ENCODE results near the gene IFT122. TPM values are rescaled to one million over a fixed set of nuclear protein-coding genes. Genes with fewer than 3 reads are reported as not detected.

Gene IFT122
- total and polyA plus RNA-seq, 7 donors, result 4.2 to 21.4 (median 15.8) TPM

- no peaks in the 10 kb centered on the region for H3K27me3 ChIP-seq
- peak; percentile 92 for DNase-seq
- peaks cover 0 to 16% (median 2%) of the 10 kb centered on the region in 4 donors for H3K36me3 ChIP-seq
- H3K4me1 ChIP-seq, result peaks cover 0 to 52% (median 51%) of the 10 kb centered on the region in 4 donors
- no peaks in the 10 kb centered on the region for H3K9me3 ChIP-seq
- H3K4me3 ChIP-seq, result peak overlapping the region in 2 of 4 donors; percentile 1 to 18
- peak overlapping the region; percentile 75 to 83 (median 80) for H3K27ac ChIP-seq
- 49 to 57% methylated on average over 18 of the region's 18 CpGs for WGBS, 2 donors
- TF ChIP-seq POLR2AphosphoS5 (IDR thresholded peaks at IDR 0.05) (peak; percentile 24 to 66 (median 56)), CTCF (IDR thresholded peaks at IDR 0.05) (no peak)
- intact Hi-C loops (cut with DNase I), result loop anchor here (5.0 kb wide), 1 partner anchor 36 kb away; no protein-coding TSS in a partner anchor
Measured at GRCh38 chr3:129560911-129561594, 121.0 kb downstream of the IFT122 start.

- Histone ChIP-seq H3K27me3 (no peaks in the 10 kb centered on the region), H3K4me1 (peaks cover 0 to 58% (median 54%) of the 10 kb centered on the region in 4 donors), H3K4me3 (no peak overlapping the region), H3K27ac (peak overlapping the region; percentile 75 to 83 (median 80)), H3K9me3 (no peaks in the 10 kb centered on the region), H3K36me3 (peaks cover 0 to 10% (median 2%) of the 10 kb centered on the region in 4 donors)
- intact Hi-C loops (cut with DNase I), result loop anchor here (5.0 kb wide), 1 partner anchor 36 kb away; no protein-coding TSS in a partner anchor
- 86 to 91% methylated on average over 18 of the region's 18 CpGs for WGBS, 2 donors
- DNase-seq, result no peak
- TF ChIP-seq POLR2AphosphoS5 (IDR thresholded peaks at IDR 0.05), result no peak
- TF ChIP-seq EP300 (IDR thresholded peaks at IDR 0.05), result no peak
- no peak for TF ChIP-seq CTCF (IDR thresholded peaks at IDR 0.05)
- no peak for TF ChIP-seq POLR2A (IDR thresholded peaks at IDR 0.05)
Measured at GRCh38 chr3:129561619-129562248, 121.7 kb downstream of the IFT122 start.

- peaks cover 0 to 10% (median 2%) of the 10 kb centered on the region in 4 donors for H3K36me3 ChIP-seq
- TF ChIP-seq CTCF (IDR thresholded peaks at IDR 0.05) (no peak), POLR2AphosphoS5 (IDR thresholded peaks at IDR 0.05) (no peak)
Measured at GRCh38 chr3:129562803-129563202, 122.8 kb downstream of the IFT122 start.

GRCh38 chr3:129563332-129563731 lies 123.3 kb downstream of the IFT122 start:
- no peak for TF ChIP-seq POLR2A (IDR thresholded peaks at IDR 0.05)
- H3K4me3 ChIP-seq, result no peak overlapping the region
- intact Hi-C loops (cut with DNase I), result loop anchor here (5.0 kb wide), 1 partner anchor 34 kb away; no protein-coding TSS in a partner anchor
- DNase-seq, result no peak
- H3K27ac ChIP-seq, result peak overlapping the region in 2 of 4 donors; percentile 7 to 42
- WGBS, 2 donors, result 93% methylated on average over 12 of the region's 12 CpGs
- H3K36me3 ChIP-seq, result peaks cover 0 to 10% (median 2%) of the 10 kb centered on the region in 4 donors
- peaks cover 0 to 56% (median 53%) of the 10 kb centered on the region in 4 donors for H3K4me1 ChIP-seq
- no peaks in the 10 kb centered on the region for H3K9me3 ChIP-seq
- H3K27me3 ChIP-seq, result no peaks in the 10 kb centered on the region

More at GRCh38 chr3:129562803-129563202, 122.8 kb downstream of the IFT122 start:
- peaks cover 0 to 62% (median 57%) of the 10 kb centered on the region in 4 donors for H3K4me1 ChIP-seq
- intact Hi-C loops (cut with DNase I), result loop anchor here (5.0 kb wide), 1 partner anchor 34 kb away; no protein-coding TSS in a partner anchor
- no peak overlapping the region for H3K4me3 ChIP-seq
- no peaks in the 10 kb centered on the region for H3K9me3 ChIP-seq
- no peaks in the 10 kb centered on the region for H3K27me3 ChIP-seq
- DNase-seq, result no peak
- 92 to 93% methylated on average over 19 of the region's 19 CpGs for WGBS, 2 donors
- H3K27ac ChIP-seq, result no peak overlapping the region
